ENCODE results near the gene CNR1. TPM values are rescaled to one million over a fixed set of nuclear protein-coding genes. Genes with fewer than 3 reads are reported as not detected.

The CNR1 gene
- total RNA-seq, 1 experiment from 2014 or later: not detected

DNA sequence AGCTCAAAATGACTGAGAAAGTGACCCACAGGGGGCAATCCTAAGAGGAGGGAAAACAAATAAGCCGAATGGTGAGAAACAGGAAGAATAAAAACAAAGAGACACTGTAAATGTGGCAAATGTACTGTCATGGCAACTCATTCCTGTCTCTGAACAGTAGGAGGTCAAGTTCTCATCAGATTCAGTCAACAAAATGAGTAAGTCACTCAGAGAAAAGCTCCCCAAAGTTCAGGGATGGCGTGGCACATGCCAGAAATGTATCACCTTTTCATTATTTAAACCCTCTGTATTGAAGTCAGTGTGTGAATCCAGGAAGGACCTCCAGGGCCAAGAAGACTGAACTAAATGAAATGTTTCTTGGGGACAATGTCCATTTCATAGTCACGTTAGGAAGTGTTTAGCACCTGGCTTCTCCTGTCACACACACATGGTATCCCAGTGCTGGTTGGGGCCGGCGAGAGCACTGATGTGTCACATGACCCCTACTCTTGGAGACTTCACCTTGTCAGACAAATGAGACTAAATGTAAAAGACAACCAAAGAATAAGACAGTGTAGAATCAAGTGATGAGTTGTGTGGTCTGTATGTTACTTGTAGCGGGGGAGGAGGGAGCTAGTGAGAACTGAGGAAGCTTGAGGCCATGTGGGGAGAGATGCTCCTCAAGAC is 20.7 kb downstream of the CNR1 start (continued):
- TF ChIP-seq, protein P1, sequence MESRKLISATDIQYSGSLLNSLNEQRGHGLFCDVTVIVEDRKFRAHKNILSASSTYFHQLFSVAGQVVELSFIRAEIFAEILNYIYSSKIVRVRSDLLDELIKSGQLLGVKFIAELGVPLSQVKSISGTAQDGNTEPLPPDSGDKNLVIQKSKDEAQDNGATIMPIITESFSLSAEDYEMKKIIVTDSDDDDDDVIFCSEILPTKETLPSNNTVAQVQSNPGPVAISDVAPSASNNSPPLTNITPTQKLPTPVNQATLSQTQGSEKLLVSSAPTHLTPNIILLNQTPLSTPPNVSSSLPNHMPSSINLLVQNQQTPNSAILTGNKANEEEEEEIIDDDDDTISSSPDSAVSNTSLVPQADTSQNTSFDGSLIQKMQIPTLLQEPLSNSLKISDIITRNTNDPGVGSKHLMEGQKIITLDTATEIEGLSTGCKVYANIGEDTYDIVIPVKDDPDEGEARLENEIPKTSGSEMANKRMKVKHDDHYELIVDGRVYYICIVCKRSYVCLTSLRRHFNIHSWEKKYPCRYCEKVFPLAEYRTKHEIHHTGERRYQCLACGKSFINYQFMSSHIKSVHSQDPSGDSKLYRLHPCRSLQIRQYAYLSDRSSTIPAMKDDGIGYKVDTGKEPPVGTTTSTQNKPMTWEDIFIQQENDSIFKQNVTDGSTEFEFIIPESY (IDR thresholded peaks at IDR 0.05; ENCODE audit: extremely low read depth, insufficient replicate concordance, low read length): no peak
- TF ChIP-seq RAD21 (IDR thresholded peaks at IDR 0.05; ENCODE audit: low read depth) (no peak), POLR2A (IDR thresholded peaks at IDR 0.05; ENCODE audit: borderline replicate concordance, extremely low read depth, insufficient read depth, insufficient read length) (no peak)

DNA sequence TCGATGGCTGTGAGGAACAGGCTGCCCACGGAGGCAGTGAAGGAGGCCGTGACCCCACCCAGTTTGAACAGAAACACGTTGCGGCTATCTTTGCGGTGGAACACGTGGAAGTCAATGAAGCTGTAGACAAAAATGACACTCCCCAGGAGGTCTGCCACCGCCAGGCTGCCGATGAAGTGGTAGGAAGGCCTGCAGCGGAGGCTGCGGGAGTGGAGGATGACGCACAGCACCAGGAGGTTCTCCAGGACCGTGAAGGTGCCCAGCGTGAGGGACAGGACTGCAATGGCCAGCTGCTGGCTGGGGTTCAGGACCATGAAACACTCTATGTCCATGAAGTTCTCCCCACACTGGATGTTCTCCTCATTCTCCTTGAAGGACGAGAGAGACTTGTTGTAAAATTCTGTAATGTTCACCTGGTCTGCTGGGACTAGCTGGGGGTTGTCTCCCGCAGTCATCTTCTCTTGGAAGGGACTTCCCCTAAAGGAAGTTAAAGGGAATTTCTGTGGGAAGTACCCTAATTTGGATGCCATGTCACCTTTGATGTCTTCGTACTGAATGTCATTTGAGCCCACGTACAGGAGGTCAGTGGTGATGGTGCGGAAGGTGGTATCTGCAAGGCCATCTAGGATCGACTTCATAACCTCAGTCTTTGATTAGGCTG is 21.4 kb downstream of the CNR1 start:
- H3K4me2 ChIP-seq (ENCODE audit: low read length): no peak overlapping the region
- BruUV-seq (replicated peaks): no TSS peak
- ChIA-PET POLR2A (no interaction called here), CTCF (no interaction called here), RAD21 (ENCODE audit: low non-redundant PET in 1 of 2, low total read pairs in 2 of 2, uncharacterized antibody in 2 of 2, unreplicated experiment in 2 of 2) (no interaction called here)
- no peaks in the 10 kb centered on the region for H3K9me3 ChIP-seq (ENCODE audit: control insufficient read depth in 1 of 2, insufficient read depth in 1 of 2, low read depth in 1 of 2, low read length in 2 of 2)
- intact Hi-C loops (cut with micrococcal nuclease): no loop called here
- H3K9me2 ChIP-seq (ENCODE audit: insufficient read depth): no peaks in the 10 kb centered on the region
- no peak overlapping the region for H3K4me3 ChIP-seq (replicated peaks in 1 of 2; ENCODE audit: low read depth in 1 of 2, low read length in 2 of 2)
- no peak overlapping the region for H2AFZ ChIP-seq (ENCODE audit: low read depth, low read length, poor library complexity, severe bottlenecking)
- H3K36me3 ChIP-seq (ENCODE audit: control insufficient read depth in 1 of 2, insufficient read depth in 2 of 2, low read length in 2 of 2): no peaks in the 10 kb centered on the region
- H3K27me3 ChIP-seq (ENCODE audit: insufficient read depth, low read length): peaks cover 12% of the 10 kb centered on the region; the same call in 1 of the 2 replicates
- ATAC-seq: no peak
- no peak overlapping the region for H3K27ac ChIP-seq (ENCODE audit: low read depth, low read length)
- no peak overlapping the region for H3K9ac ChIP-seq (ENCODE audit: low read length)
- H3K4me1 ChIP-seq (ENCODE audit: control insufficient read depth in 1 of 2, insufficient read depth in 2 of 2, low read length in 2 of 2): no peaks in the 10 kb centered on the region
- H4K20me1 ChIP-seq (ENCODE audit: insufficient read depth): no peaks in the 10 kb centered on the region
- H3K79me2 ChIP-seq (ENCODE audit: insufficient read depth, low read length): no peaks in the 10 kb centered on the region
- no peak for DNase-seq (ENCODE audit: low read depth, low spot score)
- TF ChIP-seq EZH2 (IDR thresholded peaks at IDR 0.05): no peak
- TF ChIP-seq SRF (IDR thresholded peaks at IDR 0.05; ENCODE audit: low read depth): no peak
- TF ChIP-seq SIN3A (IDR thresholded peaks at IDR 0.05; ENCODE audit: low read depth): no peak
- TF ChIP-seq, protein P2, sequence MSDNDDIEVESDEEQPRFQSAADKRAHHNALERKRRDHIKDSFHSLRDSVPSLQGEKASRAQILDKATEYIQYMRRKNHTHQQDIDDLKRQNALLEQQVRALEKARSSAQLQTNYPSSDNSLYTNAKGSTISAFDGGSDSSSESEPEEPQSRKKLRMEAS (IDR thresholded peaks at IDR 0.05): no peak
- TF ChIP-seq, protein P3, sequence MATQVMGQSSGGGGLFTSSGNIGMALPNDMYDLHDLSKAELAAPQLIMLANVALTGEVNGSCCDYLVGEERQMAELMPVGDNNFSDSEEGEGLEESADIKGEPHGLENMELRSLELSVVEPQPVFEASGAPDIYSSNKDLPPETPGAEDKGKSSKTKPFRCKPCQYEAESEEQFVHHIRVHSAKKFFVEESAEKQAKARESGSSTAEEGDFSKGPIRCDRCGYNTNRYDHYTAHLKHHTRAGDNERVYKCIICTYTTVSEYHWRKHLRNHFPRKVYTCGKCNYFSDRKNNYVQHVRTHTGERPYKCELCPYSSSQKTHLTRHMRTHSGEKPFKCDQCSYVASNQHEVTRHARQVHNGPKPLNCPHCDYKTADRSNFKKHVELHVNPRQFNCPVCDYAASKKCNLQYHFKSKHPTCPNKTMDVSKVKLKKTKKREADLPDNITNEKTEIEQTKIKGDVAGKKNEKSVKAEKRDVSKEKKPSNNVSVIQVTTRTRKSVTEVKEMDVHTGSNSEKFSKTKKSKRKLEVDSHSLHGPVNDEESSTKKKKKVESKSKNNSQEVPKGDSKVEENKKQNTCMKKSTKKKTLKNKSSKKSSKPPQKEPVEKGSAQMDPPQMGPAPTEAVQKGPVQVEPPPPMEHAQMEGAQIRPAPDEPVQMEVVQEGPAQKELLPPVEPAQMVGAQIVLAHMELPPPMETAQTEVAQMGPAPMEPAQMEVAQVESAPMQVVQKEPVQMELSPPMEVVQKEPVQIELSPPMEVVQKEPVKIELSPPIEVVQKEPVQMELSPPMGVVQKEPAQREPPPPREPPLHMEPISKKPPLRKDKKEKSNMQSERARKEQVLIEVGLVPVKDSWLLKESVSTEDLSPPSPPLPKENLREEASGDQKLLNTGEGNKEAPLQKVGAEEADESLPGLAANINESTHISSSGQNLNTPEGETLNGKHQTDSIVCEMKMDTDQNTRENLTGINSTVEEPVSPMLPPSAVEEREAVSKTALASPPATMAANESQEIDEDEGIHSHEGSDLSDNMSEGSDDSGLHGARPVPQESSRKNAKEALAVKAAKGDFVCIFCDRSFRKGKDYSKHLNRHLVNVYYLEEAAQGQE (IDR thresholded peaks at IDR 0.05; ENCODE audit: low read depth): no peak
- no peak for TF ChIP-seq ZFX (IDR thresholded peaks at IDR 0.05)
- TF ChIP-seq RAD21 (IDR thresholded peaks at IDR 0.05; ENCODE audit: low read depth): no peak
- no peak for TF ChIP-seq YY1 (IDR thresholded peaks at IDR 0.05; ENCODE audit: extremely low read depth, insufficient replicate concordance, low read depth, low read length)
- no peak for TF ChIP-seq POLR2A (IDR thresholded peaks at IDR 0.05; ENCODE audit: borderline replicate concordance, extremely low read depth, insufficient read depth, insufficient read length)
- TF ChIP-seq, protein P1 (IDR thresholded peaks at IDR 0.05; ENCODE audit: extremely low read depth, insufficient replicate concordance, low read length): no peak
- TF ChIP-seq TCF7L2 (IDR thresholded peaks at IDR 0.05; ENCODE audit: borderline replicate concordance, extremely low read depth, insufficient read depth, insufficient read length): no peak
- no peak for TF ChIP-seq CBX3 (IDR thresholded peaks at IDR 0.05; ENCODE audit: low read depth)
- TF ChIP-seq ELF1 (IDR thresholded peaks at IDR 0.05; ENCODE audit: borderline replicate concordance, low read depth): no peak
- no peak for TF ChIP-seq FOSL1 (IDR thresholded peaks at IDR 0.05; ENCODE audit: low read depth)
- no peak for TF ChIP-seq ZNF274 (IDR thresholded peaks at IDR 0.05; ENCODE audit: low read depth, low read length)

Measured in HCT116 (cell line).